Lower leg skin (tissue), 3 donors: ENCODE results near the gene NKAIN1.

Experiments used
- POLR2A ChIP-seq, 2 donors: fragments of 450-650 bp; IDR thresholded peaks; one replicate each; pipeline ENCODE4 v1.6.1; 2016 to 2017; ENCODE audit warnings: antibody characterized with exemption in 2 of 2, mild to moderate bottlenecking in 1 of 2, moderate library complexity in 1 of 2
- TF ChIP-seq, protein P1 (sequence below), 3 donors: fragments of 450-650 bp; IDR thresholded peaks; one replicate each; pipeline ENCODE4 v1.5.1; 2016; ENCODE audit warnings: antibody characterized with exemption in 3 of 3, mild to moderate bottlenecking in 3 of 3, moderate library complexity in 2 of 3

DNA sequence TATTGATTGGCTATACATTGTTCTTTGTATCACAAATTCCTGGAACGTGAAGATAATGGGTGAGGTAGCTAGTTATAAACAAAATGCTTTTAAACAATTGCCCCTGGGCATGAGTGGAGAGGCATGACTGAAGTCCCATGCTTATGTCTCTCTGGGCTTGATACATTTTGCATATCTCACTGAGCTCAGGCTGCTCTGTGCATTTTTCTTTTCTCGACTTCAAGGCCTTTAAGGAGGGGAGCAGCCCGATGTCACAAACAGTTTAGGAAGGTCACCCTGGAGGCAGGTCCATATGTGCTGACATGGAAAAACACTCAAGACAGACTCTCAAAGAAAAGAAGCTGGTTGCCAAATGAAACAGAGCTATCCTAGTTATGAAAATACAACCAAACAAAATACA is 94.0 kb downstream of the NKAIN1 start:
- TF ChIP-seq POLR2A (IDR thresholded peaks at IDR 0.05) = no peak
- TF ChIP-seq, protein P1, sequence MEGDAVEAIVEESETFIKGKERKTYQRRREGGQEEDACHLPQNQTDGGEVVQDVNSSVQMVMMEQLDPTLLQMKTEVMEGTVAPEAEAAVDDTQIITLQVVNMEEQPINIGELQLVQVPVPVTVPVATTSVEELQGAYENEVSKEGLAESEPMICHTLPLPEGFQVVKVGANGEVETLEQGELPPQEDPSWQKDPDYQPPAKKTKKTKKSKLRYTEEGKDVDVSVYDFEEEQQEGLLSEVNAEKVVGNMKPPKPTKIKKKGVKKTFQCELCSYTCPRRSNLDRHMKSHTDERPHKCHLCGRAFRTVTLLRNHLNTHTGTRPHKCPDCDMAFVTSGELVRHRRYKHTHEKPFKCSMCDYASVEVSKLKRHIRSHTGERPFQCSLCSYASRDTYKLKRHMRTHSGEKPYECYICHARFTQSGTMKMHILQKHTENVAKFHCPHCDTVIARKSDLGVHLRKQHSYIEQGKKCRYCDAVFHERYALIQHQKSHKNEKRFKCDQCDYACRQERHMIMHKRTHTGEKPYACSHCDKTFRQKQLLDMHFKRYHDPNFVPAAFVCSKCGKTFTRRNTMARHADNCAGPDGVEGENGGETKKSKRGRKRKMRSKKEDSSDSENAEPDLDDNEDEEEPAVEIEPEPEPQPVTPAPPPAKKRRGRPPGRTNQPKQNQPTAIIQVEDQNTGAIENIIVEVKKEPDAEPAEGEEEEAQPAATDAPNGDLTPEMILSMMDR (IDR thresholded peaks at IDR 0.05) = no peak
